GM12875 (cell line): ENCODE results near the gene MKX.

ENCODE experiments used
- H3K4me3 ChIP-seq: one replicate; pipeline ENCODE4 v1.5.1; 2011; ENCODE audit warnings: low read depth, low read length, control low read depth
- CTCF ChIP-seq: IDR thresholded peaks from 2 replicates; pipeline ENCODE4 v1.5.1; 2011; ENCODE audit warnings: low read depth, mild to moderate bottlenecking, control low read depth, inconsistent platforms, low read length, moderate library complexity, borderline replicate concordance; ENCODE audit not compliant: insufficient read depth

Gene MKX

GRCh38 chr10:27673065-27673464 lies 72.6 kb downstream of the MKX start:
- H3K4me3 ChIP-seq = no peak overlapping the region
- no peak for TF ChIP-seq CTCF

DNA sequence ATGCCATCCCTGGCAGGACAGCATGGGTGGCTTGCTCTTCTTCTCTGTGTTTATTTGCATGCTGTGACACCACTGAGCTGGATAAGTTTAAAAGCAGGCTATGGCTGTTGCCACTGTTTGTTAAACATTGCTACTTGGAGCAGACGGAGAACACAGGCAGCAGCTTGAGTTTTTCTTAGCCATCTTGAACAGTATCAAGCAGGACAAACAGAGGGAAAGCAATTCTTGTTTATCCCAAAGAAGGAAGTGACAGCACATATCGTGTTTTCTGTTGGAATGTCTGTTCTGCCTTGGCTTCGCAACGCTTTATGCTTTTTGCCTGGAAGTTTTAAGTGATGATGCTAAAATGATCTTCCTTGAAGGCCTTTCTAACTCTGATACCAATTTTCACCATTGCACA lies 73.8 kb downstream of the MKX start:
- no peak overlapping the region for H3K4me3 ChIP-seq
- TF ChIP-seq CTCF = no peak

DNA sequence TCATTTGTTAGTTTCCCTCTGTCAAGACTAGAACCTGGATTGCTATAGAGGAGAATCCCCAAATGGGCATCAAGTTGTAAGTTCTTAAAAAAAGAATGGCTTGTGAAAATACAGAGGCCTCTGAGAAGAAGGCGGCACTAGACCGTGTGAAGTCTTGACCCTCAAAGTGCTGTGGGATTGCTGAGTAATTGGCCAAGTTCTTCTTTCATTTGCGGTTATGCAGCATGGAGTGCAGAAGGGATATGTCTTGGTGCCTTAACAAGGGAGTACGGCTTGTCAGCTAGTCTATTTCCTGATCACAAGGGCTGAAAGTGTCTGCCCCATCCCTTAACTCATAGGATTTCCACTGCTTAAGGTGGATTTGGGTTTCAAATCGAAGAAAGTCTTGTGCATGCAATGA lies 81.2 kb downstream of the MKX start:
- no peak for TF ChIP-seq CTCF

DNA sequence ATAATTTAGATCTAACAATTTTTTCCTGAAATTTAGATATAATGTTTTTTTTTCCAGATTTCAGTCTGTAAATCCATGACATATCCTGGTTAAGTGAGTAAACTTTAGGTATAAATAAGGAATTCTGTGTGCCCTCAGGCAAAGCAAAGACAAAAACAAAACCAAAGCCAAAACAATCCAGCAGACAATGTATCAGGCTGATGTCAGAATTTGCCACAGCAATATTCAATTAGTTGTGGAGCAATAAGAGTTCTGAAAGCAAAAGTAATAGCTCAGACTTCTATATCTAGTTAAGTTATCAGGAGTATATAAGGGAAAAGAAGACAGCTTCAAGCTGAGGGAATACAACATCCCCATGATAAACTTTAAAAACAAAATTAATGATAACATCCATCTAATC lies 82.0 kb downstream of the MKX start:
- TF ChIP-seq CTCF = no peak
- no peak overlapping the region for H3K4me3 ChIP-seq

More for the DNA sequence above, 81.2 kb downstream of the MKX start:
- no peak overlapping the region for H3K4me3 ChIP-seq

GRCh38 chr10:27661514-27662286 lies 83.9 kb downstream of the MKX start:
- no peak for TF ChIP-seq CTCF
- no peak overlapping the region for H3K4me3 ChIP-seq

DNA sequence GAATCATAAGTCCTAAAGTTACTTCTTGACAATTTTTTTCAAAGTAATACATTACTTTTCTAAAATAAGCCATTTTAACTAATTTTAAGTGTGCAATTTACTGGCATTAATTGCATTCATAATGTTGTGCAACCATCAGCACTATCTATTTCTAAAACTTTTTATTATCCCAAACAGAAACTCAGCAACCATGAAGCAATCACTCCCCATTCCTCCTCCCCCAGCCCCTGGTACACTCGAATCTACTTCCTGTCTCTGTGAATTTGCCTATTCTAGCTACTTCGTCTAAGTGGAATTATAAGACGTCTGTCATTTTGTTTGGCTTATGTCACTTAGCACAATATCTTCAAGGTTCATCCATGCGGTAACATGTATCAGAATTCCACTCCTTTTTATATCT lies 84.9 kb downstream of the MKX start:
- TF ChIP-seq CTCF = no peak
- no peak overlapping the region for H3K4me3 ChIP-seq

GRCh38 chr10:27660268-27660667 lies 85.4 kb downstream of the MKX start:
- no peak for TF ChIP-seq CTCF
- H3K4me3 ChIP-seq = no peak overlapping the region
